NT2/D1 (cell line): ENCODE measurements around the gene TAS1R3.

ENCODE experiments used
- DNase-seq: peaks from one replicate; pipeline ENCODE4 v3.0.0-alpha.2; 2011; ENCODE audit warnings: low read depth, low spot score
- H3K27me3 ChIP-seq: 2 replicates; pipeline ENCODE4 v1.6.0; 2011; ENCODE audit warnings: mild to moderate bottlenecking; ENCODE audit not compliant: insufficient read length, insufficient read depth
- H3K36me3 ChIP-seq: 2 replicates; pipeline ENCODE4 v1.6.1; 2011; ENCODE audit warnings: mild to moderate bottlenecking, low read length, mixed read lengths; ENCODE audit not compliant: insufficient read depth, insufficient read length
- H3K4me1 ChIP-seq: 2 replicates; pipeline ENCODE4 v1.5.1; 2011; ENCODE audit not compliant: insufficient read depth, insufficient read length
- H3K4me3 ChIP-seq: 2 replicates; pipeline ENCODE4 v1.5.1; 2011; ENCODE audit warnings: low read depth; ENCODE audit not compliant: insufficient read length
- H3K9ac ChIP-seq: 2 replicates; pipeline ENCODE4 v1.6.0; 2011; ENCODE audit warnings: low read depth; ENCODE audit not compliant: insufficient read length
- H3K9me3 ChIP-seq: 2 replicates; pipeline ENCODE4 v1.5.1; 2011; ENCODE audit warnings: mild to moderate bottlenecking, low read length; ENCODE audit not compliant: insufficient read depth
- SUZ12 ChIP-seq: IDR thresholded peaks from 2 replicates; pipeline ENCODE4 v1.6.1; 2011; ENCODE audit not compliant: insufficient read length, insufficient read depth; ENCODE audit errors: extremely low read depth
- YY1 ChIP-seq: IDR thresholded peaks from 2 replicates; pipeline ENCODE4 v1.6.1; 2011; ENCODE audit not compliant: insufficient read length, insufficient read depth
- ZNF274 ChIP-seq: IDR thresholded peaks from 2 replicates; pipeline ENCODE4 v1.6.1; 2011; ENCODE audit warnings: mild to moderate bottlenecking, low read depth, low read length

TAS1R3 gene

DNA sequence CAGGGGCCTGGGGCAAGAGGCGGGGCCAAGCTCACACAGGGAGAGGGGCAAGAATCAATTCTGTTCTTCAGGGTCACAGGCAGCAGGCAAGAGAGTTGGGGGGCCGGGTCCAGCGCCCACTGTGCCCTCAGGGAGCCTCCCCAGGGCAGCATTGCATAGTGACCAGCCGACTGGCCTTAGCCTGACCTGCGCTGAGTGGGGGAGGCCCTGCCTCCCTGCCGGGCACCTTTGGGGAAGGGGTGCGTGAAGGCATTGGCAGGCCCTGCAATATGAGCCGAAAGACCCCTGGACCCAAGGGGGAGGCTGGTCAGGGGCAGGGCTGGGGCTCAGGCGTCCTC lies 38.7 kb upstream of the TAS1R3 start:
- DNase-seq: no peak
- Histone ChIP-seq H3K9me3 (no peaks in the 10 kb centered on the region), H3K4me1 (peaks cover 8% of the 10 kb centered on the region), H3K9ac (no peak overlapping the region), H3K36me3 (peaks cover 24% of the 10 kb centered on the region), H3K27me3 (no peaks in the 10 kb centered on the region), H3K4me3 (no peak overlapping the region)
- TF ChIP-seq YY1 (no peak), ZNF274 (no peak), SUZ12 (no peak)

DNA sequence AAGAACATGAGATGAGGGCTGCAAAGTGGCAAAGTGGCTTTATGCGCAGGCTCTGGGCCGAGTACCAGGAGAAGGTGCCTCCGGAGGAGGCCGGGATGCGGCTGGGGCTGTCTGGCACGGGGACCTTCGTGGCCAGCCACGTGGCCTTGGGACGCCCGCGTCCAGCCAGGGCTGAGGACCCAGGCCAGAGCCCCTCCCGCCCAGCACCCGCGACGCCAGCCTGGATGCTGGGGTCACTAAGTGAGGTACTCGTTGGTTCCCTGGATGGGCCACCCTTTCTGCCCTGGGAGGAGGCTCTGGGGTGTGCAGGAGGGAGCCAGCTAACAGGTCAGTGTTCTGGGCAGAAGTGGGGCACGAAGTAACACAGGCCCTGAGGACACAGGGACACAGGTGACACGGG lies 38.2 kb upstream of the TAS1R3 start:
- TF ChIP-seq SUZ12 (no peak), ZNF274 (no peak), YY1 (no peak)

DNA sequence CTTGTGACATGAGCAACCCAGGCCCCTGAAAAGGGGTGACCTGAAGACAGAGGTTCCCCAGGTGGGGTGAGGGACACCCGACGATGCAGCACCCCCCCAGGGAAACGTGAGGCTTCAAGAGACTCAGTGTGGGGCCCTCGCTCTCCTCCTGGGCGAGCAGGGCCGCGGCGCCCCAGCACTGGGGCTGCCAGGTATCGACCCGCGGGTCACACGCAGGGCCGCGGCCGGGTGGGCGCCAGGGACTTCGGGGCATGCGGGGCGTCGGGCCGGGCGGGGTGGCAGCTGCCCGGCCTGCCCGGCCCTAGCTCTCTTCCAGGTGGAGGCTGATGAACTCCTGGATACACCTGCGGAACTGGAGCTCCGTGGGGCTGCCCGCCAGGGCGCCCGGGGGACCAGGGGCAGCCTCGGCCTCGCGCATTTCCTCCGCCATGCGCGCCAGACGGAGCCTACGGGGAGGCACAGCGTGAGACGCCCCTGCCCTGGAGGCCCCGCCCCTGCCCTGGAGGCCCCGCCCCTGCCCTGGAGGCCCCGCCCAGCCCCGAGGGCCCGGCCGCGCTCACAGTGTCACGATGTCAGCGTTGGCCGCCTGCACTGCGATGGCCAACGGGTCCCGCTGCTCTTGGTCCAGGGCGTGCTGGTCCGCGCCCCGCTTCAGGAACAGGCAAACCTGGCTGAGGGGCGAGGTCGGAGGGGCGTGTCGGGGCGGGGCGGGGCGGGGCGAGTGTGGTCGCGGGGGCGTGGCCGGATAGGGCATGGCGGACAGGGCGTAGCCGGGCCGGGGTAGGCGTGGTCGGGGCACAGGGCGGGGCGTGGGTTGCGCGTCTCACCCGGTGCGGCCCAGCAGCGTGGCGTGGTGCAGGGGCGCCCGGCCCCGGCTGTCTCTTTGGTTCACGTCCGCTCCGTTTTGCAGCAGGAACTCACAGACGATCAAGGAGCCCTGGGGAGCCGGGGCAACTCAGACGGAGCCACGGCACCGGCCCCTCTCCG lies 37.5 kb upstream of the TAS1R3 start:
- Histone ChIP-seq H3K9me3 (no peaks in the 10 kb centered on the region), H3K36me3 (peaks cover 32% of the 10 kb centered on the region), H3K27me3 (no peaks in the 10 kb centered on the region), H3K4me3 (no peak overlapping the region), H3K4me1 (peaks cover 8% of the 10 kb centered on the region), H3K9ac (no peak overlapping the region)
- no peak for DNase-seq
- no peak for TF ChIP-seq SUZ12
- TF ChIP-seq ZNF274: no peak
- no peak for TF ChIP-seq YY1

More for the DNA sequence above, 38.2 kb upstream of the TAS1R3 start:
- Histone ChIP-seq H3K9me3 (no peaks in the 10 kb centered on the region), H3K4me1 (peaks cover 8% of the 10 kb centered on the region), H3K27me3 (no peaks in the 10 kb centered on the region), H3K36me3 (peaks cover 28% of the 10 kb centered on the region), H3K9ac (no peak overlapping the region), H3K4me3 (no peak overlapping the region)
- no peak for DNase-seq

DNA sequence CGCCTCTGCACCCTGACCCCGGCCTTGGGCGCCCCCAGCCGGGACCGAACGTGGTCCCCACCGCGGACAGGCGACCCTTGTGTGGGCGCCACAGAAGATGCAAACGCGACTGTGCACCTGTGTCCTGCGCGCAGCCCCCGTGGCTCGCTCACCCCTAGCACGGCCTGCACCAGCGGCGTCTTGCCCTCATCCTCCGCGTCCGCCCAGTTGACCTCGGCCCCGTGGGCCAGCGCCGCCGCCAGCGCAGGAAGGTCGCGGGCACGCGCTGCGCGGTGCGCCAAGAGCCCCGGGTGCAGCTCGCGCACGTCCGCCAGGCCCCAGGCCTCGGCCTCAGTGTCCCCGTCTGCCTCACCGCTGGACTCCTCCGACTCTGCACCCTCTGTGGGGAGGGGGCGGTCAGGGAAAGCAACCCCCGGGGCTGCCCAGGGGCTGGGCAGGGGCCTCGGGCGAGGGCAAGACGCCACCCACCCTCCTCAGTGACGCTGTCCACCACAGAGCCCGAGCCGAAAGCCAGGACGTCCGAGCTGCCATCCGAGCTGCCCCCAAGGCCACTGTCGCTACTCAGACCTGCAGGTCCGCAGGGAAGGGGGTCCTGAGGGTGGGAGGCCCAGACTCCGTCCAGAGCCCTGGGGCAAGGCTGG lies 36.7 kb upstream of the TAS1R3 start:
- no peak overlapping the region for H3K4me3 ChIP-seq
- H3K9ac ChIP-seq: no peak overlapping the region
- no peaks in the 10 kb centered on the region for H3K9me3 ChIP-seq
- H3K4me1 ChIP-seq: peaks cover 12% of the 10 kb centered on the region
- no peak for TF ChIP-seq ZNF274
- TF ChIP-seq SUZ12: no peak
- no peak for TF ChIP-seq YY1
- no peak for DNase-seq
- H3K36me3 ChIP-seq: peaks cover 33% of the 10 kb centered on the region
- no peaks in the 10 kb centered on the region for H3K27me3 ChIP-seq

DNA sequence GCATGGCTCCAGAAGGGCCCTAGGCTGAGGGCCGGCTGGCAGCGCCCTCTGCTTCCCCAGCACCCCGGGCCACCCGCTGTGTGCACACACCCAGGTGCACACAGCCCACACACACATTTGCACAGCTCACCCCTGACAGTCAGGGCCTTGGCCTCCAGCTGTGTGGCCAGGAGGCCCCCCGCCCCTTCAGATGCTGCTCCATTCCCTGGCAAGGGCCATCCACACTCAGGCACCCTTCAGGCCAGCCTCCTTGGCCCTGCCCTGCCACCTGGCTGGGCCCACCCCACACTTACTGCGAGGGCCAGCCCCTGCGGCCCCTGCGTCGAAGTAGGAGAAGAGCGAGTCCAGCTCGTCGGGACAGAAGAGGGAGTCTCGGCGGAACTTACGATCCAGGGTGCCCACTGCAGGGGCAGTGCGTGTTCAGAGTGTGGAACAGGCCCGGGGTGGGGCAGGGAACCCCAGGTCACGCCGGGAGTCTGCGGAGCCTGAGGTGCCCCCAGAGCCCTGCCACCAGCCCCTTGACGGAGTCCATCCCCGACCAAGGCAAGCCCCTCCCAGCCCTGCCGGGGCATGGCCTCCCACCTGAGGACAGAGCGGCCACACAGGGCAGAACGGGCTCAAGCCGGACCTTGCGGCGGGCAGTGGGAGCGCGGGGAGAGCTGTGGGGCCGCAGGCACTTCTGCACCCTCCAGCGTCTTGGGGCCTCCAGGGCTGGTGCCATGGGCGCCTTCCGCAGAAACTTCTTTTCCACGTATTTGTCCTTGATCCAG lies 35.7 kb upstream of the TAS1R3 start:
- Histone ChIP-seq H3K4me1 (peaks cover 10% of the 10 kb centered on the region), H3K9me3 (no peaks in the 10 kb centered on the region), H3K36me3 (peaks cover 35% of the 10 kb centered on the region), H3K4me3 (no peak overlapping the region), H3K9ac (no peak overlapping the region), H3K27me3 (no peaks in the 10 kb centered on the region)
- DNase-seq: no peak
- TF ChIP-seq YY1 (no peak), SUZ12 (no peak), ZNF274 (no peak)

DNA sequence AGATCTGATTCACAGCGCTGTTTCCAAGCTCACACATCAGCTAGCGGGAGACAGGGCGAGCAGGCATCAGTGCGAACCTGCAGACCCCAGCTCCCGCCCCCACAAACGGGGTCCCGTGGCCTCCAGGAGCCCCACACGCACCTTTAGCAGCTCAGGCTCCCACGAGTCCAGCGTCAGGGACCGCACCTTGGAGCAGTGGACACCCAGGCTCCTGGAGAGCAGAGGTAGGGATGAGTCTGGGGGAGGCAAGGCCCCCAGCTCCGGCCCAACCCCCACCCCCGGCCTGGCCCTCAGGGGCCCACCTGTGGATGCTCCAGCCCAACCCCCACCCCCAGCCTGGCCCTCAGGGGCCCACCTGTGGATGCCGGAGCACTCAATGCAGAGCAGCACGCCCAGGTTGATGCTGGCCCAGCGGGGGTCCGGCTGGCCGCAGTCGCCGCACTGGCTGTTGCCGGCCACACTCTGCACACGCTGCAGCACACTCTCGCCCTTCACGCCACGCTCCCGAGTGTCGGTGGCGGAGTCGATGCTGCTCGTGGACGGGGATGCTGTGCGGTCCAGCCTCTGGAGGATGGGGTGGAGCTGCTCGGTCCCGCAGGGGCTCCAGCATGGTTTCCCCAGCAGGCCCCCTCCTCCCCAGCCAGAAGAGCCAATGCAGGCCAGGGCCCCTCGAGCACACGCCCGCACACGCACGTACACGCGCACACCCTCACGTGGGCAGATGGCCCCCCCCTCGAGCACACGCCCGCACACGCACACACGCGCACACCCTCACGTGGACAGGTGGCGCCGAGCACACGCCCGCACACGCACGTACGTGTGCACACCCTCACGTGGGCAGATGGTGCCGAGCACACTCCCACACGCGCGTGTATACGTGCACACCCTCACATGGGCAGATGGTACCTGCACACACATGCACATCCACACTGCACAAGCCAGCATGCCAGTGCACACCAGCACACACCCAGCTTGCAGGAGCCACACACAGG lies 34.7 kb upstream of the TAS1R3 start:
- TF ChIP-seq ZNF274: no peak
- Histone ChIP-seq H3K27me3 (no peaks in the 10 kb centered on the region), H3K36me3 (peaks cover 35% of the 10 kb centered on the region), H3K9me3 (no peaks in the 10 kb centered on the region), H3K9ac (no peak overlapping the region), H3K4me3 (no peak overlapping the region), H3K4me1 (peaks cover 10% of the 10 kb centered on the region)
- DNase-seq: no peak
